GM21381 (cell line): ENCODE data around the gene VRTN.
"Not testable (repeated sequence)": the region's sequence is repeated elsewhere in the genome, so short reads cannot be mapped to it uniquely, and the experiment has no call there.

ENCODE experiments used
- ATAC-seq: cut with Tn5 transposase; IDR thresholded peaks from one replicate; pipeline ENCODE4 v1.9.1; 2021; ENCODE audit warnings: mild to moderate bottlenecking, moderate library complexity; ENCODE audit not compliant: unreplicated experiment

Gene VRTN

GRCh38 chr14:74348735-74349463 is 628 bp downstream of the VRTN start:
- ATAC-seq: no peak

GRCh38 chr14:74349757-74350156 is 1.5 kb downstream of the VRTN start:
- ATAC-seq: no peak

GRCh38 chr14:74350211-74350927 is 2.1 kb downstream of the VRTN start:
- no peak for ATAC-seq

GRCh38 chr14:74350928-74351323 is 2.7 kb downstream of the VRTN start:
- no peak for ATAC-seq

GRCh38 chr14:74356892-74357575 is 8.8 kb downstream of the VRTN start:
- no peak for ATAC-seq

GRCh38 chr14:74357585-74357984 is 9.3 kb downstream of the VRTN start:
- ATAC-seq: no peak

- ATAC-seq: no peak
These were observed 10.0 kb downstream of the VRTN start for GRCh38 chr14:74358176-74358829.

- ATAC-seq: no peak
These were observed 11.9 kb downstream of the VRTN start for GRCh38 chr14:74360163-74360562.

- no peak for ATAC-seq
These were observed 14.2 kb downstream of the VRTN start for GRCh38 chr14:74362361-74362915.

- ATAC-seq: no peak
These were observed 16.1 kb downstream of the VRTN start for GRCh38 chr14:74364271-74364880.

GRCh38 chr14:74368026-74368425 is 19.8 kb downstream of the VRTN start:
- ATAC-seq: no peak

- no peak for ATAC-seq
These were observed 20.2 kb downstream of the VRTN start for GRCh38 chr14:74368441-74368840.

- ATAC-seq: no peak
These were observed 29.9 kb downstream of the VRTN start for GRCh38 chr14:74377976-74378690.

- ATAC-seq: no peak
These were observed 31.9 kb downstream of the VRTN start for GRCh38 chr14:74380172-74380571.

- no peak for ATAC-seq
These were observed 32.6 kb downstream of the VRTN start for GRCh38 chr14:74380845-74381244.

- ATAC-seq: not testable (repeated sequence)
These were observed 33.3 kb downstream of the VRTN start for GRCh38 chr14:74381571-74381970.

GRCh38 chr14:74382231-74382630 is 34.0 kb downstream of the VRTN start:
- ATAC-seq: no peak

- no peak for ATAC-seq
These were observed 41.7 kb downstream of the VRTN start for GRCh38 chr14:74389980-74390379.

- not testable (repeated sequence) for ATAC-seq
These were observed 42.2 kb downstream of the VRTN start for GRCh38 chr14:74390505-74390904.

GRCh38 chr14:74391479-74391878 is 43.2 kb downstream of the VRTN start:
- ATAC-seq: no peak
